SU-DHL-6 (cell line): ENCODE measurements around the gene COMMD9.

Experiments
- H2AFZ ChIP-seq: fragments of 200-600 bp; sonication (generic); 2 replicates; pipeline ENCODE4 v1.6.1; 2014; ENCODE audit warnings: low read depth, mild to moderate bottlenecking, moderate library complexity, mixed read lengths, antibody characterized with exemption, low read length; ENCODE audit not compliant: severe bottlenecking
- H3F3A ChIP-seq: fragments of 200-600 bp; shearing (Covaris generic); 2 replicates; pipeline ENCODE4 v1.6.0; 2016; ENCODE audit warnings: antibody characterized with exemption, mild to moderate bottlenecking; ENCODE audit not compliant: insufficient read depth
- H3K27ac ChIP-seq: fragments of 200-600 bp; sonication (generic); 2 replicates; pipeline ENCODE4 v1.5.1; 2016; ENCODE audit warnings: low read depth, mild to moderate bottlenecking, low read length, moderate library complexity, mixed read lengths
- H3K27me3 ChIP-seq: fragments of 200-600 bp; sonication (generic), shearing (Covaris generic); 2 replicates; pipeline ENCODE4 v1.6.0; 2014; ENCODE audit warnings: mild to moderate bottlenecking, low read length
- H3K36me3 ChIP-seq: fragments of 200-600 bp; sonication (generic); 2 replicates; pipeline ENCODE4 v1.6.1; 2014; ENCODE audit warnings: mild to moderate bottlenecking, low read length, mixed read lengths
- H3K4me2 ChIP-seq: fragments of 300-600, 200-600 bp; shearing (Covaris generic), sonication (generic); 2 replicates; pipeline ENCODE4 v1.6.0; 2014; ENCODE audit warnings: low read length, low read depth, mild to moderate bottlenecking; ENCODE audit not compliant: poor library complexity, severe bottlenecking
- H3K4me3 ChIP-seq: fragments of 200-600 bp; sonication (generic); 2 replicates; pipeline ENCODE4 v1.5.1; 2014; ENCODE audit warnings: antibody characterized with exemption, low read length, mild to moderate bottlenecking, mixed read lengths; ENCODE audit not compliant: insufficient read depth, poor library complexity, severe bottlenecking
- H3K79me2 ChIP-seq: fragments of 200-600 bp; sonication (generic); 2 replicates; pipeline ENCODE4 v1.6.1; 2014; ENCODE audit warnings: mild to moderate bottlenecking, low read length, moderate library complexity; ENCODE audit not compliant: insufficient read depth
- H3K9ac ChIP-seq: fragments of 200-600 bp; sonication (generic); 2 replicates; pipeline ENCODE4 v1.7.0; 2014; ENCODE audit warnings: mild to moderate bottlenecking, low read length
- H3K9me2 ChIP-seq: fragments of 200-600 bp; sonication (generic); replicated peaks from 2 replicates; pipeline ENCODE4 v1.6.1; 2014; ENCODE audit warnings: low read length; ENCODE audit not compliant: insufficient read depth
- H3K9me3 ChIP-seq: fragments of 200-600 bp; sonication (generic); 2 replicates; pipeline ENCODE4 v1.6.1; 2014; ENCODE audit warnings: low read length, mixed read lengths; ENCODE audit not compliant: insufficient read depth
- H4K20me1 ChIP-seq: fragments of 200-600 bp; sonication (generic); 2 replicates; pipeline ENCODE4 v1.6.1; 2014; ENCODE audit warnings: low read depth, mild to moderate bottlenecking, antibody characterized with exemption, low read length, moderate library complexity, mixed read lengths
- CTCF ChIP-seq: fragments of 200-600 bp; sonication (generic); IDR thresholded peaks from one replicate; pipeline ENCODE4 v1.5.1; 2017; ENCODE audit warnings: antibody characterized with exemption, mild to moderate bottlenecking, low read length, moderate library complexity; ENCODE audit not compliant: insufficient read depth, poor library complexity, severe bottlenecking
- EZH2phosphoT487 ChIP-seq: fragments of 200-600 bp; sonication (generic), shearing (Covaris generic); conservative IDR thresholded peaks from 2 replicates; pipeline ENCODE4 v1.6.1; 2018; ENCODE audit warnings: mild to moderate bottlenecking, antibody characterized with exemption, low read length, moderate library complexity, mixed read lengths

COMMD9 gene

GRCh38 chr11:36278531-36279282 is 10.5 kb downstream of the COMMD9 start:
- Histone ChIP-seq H3K4me2 (no peak overlapping the region), H2AFZ (no peak overlapping the region), H3K27me3 (no peaks in the 10 kb centered on the region), H3K79me2 (peaks cover 6% of the 10 kb centered on the region; the same call in 1 of the 2 replicates), H3K27ac (no peak overlapping the region), H3K9ac (no peak overlapping the region), H3K4me3 (no peak overlapping the region), H3K36me3 (no peaks in the 10 kb centered on the region), H3K9me2 (no peaks in the 10 kb centered on the region), H3F3A (no peaks in the 10 kb centered on the region), H3K9me3 (no peaks in the 10 kb centered on the region), H4K20me1 (no peaks in the 10 kb centered on the region)
- TF ChIP-seq EZH2phosphoT487 (no peak), CTCF (no peak)

GRCh38 chr11:36274414-36274813 is 14.8 kb downstream of the COMMD9 start:
- no peaks in the 10 kb centered on the region for H3K9me3 ChIP-seq
- H3K4me2 ChIP-seq = no peak overlapping the region
- no peak overlapping the region for H3K4me3 ChIP-seq
- no peaks in the 10 kb centered on the region for H3K79me2 ChIP-seq
- no peaks in the 10 kb centered on the region for H4K20me1 ChIP-seq
- no peak for TF ChIP-seq CTCF
- TF ChIP-seq EZH2phosphoT487 = no peak
- no peaks in the 10 kb centered on the region for H3K36me3 ChIP-seq
- H3K27ac ChIP-seq = no peak overlapping the region
- no peaks in the 10 kb centered on the region for H3K9me2 ChIP-seq
- H3K9ac ChIP-seq = no peak overlapping the region
- H2AFZ ChIP-seq = no peak overlapping the region
- H3K27me3 ChIP-seq = no peaks in the 10 kb centered on the region
- no peaks in the 10 kb centered on the region for H3F3A ChIP-seq

- TF ChIP-seq EZH2phosphoT487 = no peak
- no peak for TF ChIP-seq CTCF
- no peak overlapping the region for H3K4me2 ChIP-seq
- H3K9me2 ChIP-seq = no peaks in the 10 kb centered on the region
- no peaks in the 10 kb centered on the region for H3K79me2 ChIP-seq
- H3K9ac ChIP-seq = no peak overlapping the region
- H3K4me3 ChIP-seq = no peak overlapping the region
- no peaks in the 10 kb centered on the region for H3K9me3 ChIP-seq
- H3K27me3 ChIP-seq = no peaks in the 10 kb centered on the region
- H2AFZ ChIP-seq = no peak overlapping the region
- H3K36me3 ChIP-seq = no peaks in the 10 kb centered on the region
- H3F3A ChIP-seq = no peaks in the 10 kb centered on the region
- no peak overlapping the region for H3K27ac ChIP-seq
- H4K20me1 ChIP-seq = no peaks in the 10 kb centered on the region
Observed at GRCh38 chr11:36273110-36273509, 16.1 kb downstream of the COMMD9 start.
